BE2C (cell line): ENCODE measurements around the gene TRIM44.

Experiments used
- DNase-seq: peaks from one replicate; pipeline ENCODE4 v3.0.0-alpha.2; 2020
- H3K27me3 ChIP-seq: fragments of 250-450 bp; sonication (Bioruptor Pico); 2 replicates; pipeline ENCODE4 v1.5.1; 2020; ENCODE audit warnings: mild to moderate bottlenecking
- H3K36me3 ChIP-seq: fragments of 250-450 bp; sonication (Bioruptor Pico); 2 replicates; pipeline ENCODE4 v1.5.1; 2020; ENCODE audit warnings: mild to moderate bottlenecking
- H3K4me1 ChIP-seq: fragments of 250-450 bp; sonication (Bioruptor Pico); 2 replicates; pipeline ENCODE4 v1.5.1; 2020
- H3K4me3 ChIP-seq: 2 replicates; pipeline ENCODE4 v1.5.1; 2011; ENCODE audit warnings: low read depth, low read length
- H3K9me3 ChIP-seq: fragments of 250-450 bp; sonication (Bioruptor Pico); 2 replicates; pipeline ENCODE4 v1.5.1; 2020
- CTCF ChIP-seq: IDR thresholded peaks from 2 replicates; pipeline ENCODE4 v1.5.1; 2012; ENCODE audit warnings: mild to moderate bottlenecking, low read depth, low read length

TRIM44 gene

GRCh38 chr11:35847473-35847872 lies 184.9 kb downstream of the TRIM44 start:
- no peaks in the 10 kb centered on the region for H3K9me3 ChIP-seq
- no peak for DNase-seq
- no peaks in the 10 kb centered on the region for H3K27me3 ChIP-seq
- H3K4me1 ChIP-seq = no peaks in the 10 kb centered on the region
- H3K4me3 ChIP-seq = no peak overlapping the region
- H3K36me3 ChIP-seq = no peaks in the 10 kb centered on the region
- TF ChIP-seq CTCF = no peak

GRCh38 chr11:35848616-35849015 lies 186.0 kb downstream of the TRIM44 start:
- Histone ChIP-seq H3K9me3 (no peaks in the 10 kb centered on the region), H3K36me3 (no peaks in the 10 kb centered on the region), H3K27me3 (no peaks in the 10 kb centered on the region), H3K4me1 (no peaks in the 10 kb centered on the region), H3K4me3 (no peak overlapping the region)
- TF ChIP-seq CTCF = no peak
- no peak for DNase-seq

GRCh38 chr11:35850191-35850590 lies 187.6 kb downstream of the TRIM44 start:
- H3K4me3 ChIP-seq = no peak overlapping the region
- DNase-seq = no peak
- no peaks in the 10 kb centered on the region for H3K4me1 ChIP-seq
- no peaks in the 10 kb centered on the region for H3K9me3 ChIP-seq
- H3K27me3 ChIP-seq = no peaks in the 10 kb centered on the region
- no peaks in the 10 kb centered on the region for H3K36me3 ChIP-seq
- no peak for TF ChIP-seq CTCF

GRCh38 chr11:35851342-35851741 lies 188.8 kb downstream of the TRIM44 start:
- no peaks in the 10 kb centered on the region for H3K9me3 ChIP-seq
- no peaks in the 10 kb centered on the region for H3K4me1 ChIP-seq
- no peaks in the 10 kb centered on the region for H3K27me3 ChIP-seq
- no peak overlapping the region for H3K4me3 ChIP-seq
- DNase-seq = no peak
- TF ChIP-seq CTCF = no peak
- no peaks in the 10 kb centered on the region for H3K36me3 ChIP-seq

GRCh38 chr11:35852056-35852455 lies 189.5 kb downstream of the TRIM44 start:
- Histone ChIP-seq H3K36me3 (no peaks in the 10 kb centered on the region), H3K4me3 (no peak overlapping the region), H3K9me3 (no peaks in the 10 kb centered on the region), H3K27me3 (no peaks in the 10 kb centered on the region), H3K4me1 (no peaks in the 10 kb centered on the region)
- TF ChIP-seq CTCF = no peak
- DNase-seq = no peak

GRCh38 chr11:35853971-35854370 lies 191.4 kb downstream of the TRIM44 start:
- DNase-seq = no peak
- no peaks in the 10 kb centered on the region for H3K36me3 ChIP-seq
- no peak for TF ChIP-seq CTCF

More at GRCh38 chr11:35853971-35854370, 191.4 kb downstream of the TRIM44 start:
- Histone ChIP-seq H3K27me3 (no peaks in the 10 kb centered on the region), H3K9me3 (no peaks in the 10 kb centered on the region), H3K4me1 (no peaks in the 10 kb centered on the region), H3K4me3 (no peak overlapping the region)
